Fibroblast of skin of right quadriceps (primary cell): ENCODE measurements around the gene FOSL2.
"Not testable (repeated sequence)": the region's sequence is repeated elsewhere in the genome, so short reads cannot be mapped to it uniquely, and the experiment has no call there.

Source experiments
- DNase-seq: peaks from one replicate; pipeline ENCODE4 v3.0.0-alpha.2; 2013

FOSL2 gene

DNA sequence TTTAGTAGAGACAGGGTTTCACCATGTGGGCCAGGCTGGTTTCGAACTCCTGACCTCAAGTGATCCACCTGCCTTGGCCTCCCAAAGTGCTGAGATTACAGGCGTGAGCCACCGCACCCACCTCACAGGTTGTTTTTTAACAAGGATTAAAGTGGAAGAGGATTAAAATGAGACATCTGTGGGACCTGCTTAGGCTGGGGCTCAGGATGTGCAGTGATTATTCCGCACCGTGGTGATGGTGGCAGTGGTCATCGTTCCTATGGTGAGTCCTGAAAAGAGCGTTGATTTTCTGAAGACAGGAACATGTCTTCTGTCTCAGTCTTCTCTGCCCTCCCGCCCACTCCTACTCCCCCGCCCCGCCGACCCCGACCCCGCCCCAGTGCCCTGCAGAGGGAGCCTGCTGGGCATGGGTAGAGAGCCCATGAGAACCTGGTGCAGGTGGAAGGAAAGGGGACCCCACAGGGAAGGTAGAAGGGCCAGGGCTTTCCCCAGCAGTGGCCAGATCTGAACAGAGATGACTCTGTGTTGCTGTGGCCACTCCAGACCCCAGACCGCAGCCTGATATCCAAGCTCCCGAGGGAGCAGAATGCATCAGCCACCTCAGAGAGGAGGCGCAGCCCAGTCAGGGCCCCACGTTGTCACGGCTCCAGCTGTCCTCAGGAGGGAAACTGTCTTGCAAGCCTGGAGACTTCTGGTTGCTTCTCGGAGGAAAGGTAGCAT, 34.5 kb upstream of the FOSL2 start:
- DNase-seq = no peak

DNA sequence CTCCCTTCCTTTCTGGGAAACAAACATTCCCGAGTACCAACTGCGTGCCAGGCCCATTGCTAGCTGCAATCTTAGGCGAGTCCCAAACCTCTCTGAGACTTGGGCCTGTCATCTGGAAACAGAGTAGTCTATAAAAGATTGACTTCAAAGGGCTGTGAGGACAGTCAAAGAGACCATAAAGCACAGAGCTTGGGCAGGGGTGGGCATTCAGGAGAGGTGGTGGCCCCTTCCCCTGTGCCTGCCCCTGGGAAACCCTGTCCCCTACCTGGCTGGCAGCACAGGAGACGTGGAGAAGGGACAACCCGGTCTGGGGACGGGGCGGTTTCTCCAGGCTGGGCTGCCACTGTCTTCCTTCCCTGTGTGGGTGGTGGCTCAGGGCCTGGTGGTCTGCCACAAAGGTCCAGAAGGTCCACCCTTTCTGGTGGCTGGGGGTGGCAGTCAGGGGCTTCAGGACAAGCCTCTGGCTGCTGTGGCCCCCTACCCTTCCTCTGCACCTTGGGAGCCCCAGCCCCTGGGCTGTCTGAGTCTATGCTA, 33.9 kb upstream of the FOSL2 start:
- DNase-seq = no peak

DNA sequence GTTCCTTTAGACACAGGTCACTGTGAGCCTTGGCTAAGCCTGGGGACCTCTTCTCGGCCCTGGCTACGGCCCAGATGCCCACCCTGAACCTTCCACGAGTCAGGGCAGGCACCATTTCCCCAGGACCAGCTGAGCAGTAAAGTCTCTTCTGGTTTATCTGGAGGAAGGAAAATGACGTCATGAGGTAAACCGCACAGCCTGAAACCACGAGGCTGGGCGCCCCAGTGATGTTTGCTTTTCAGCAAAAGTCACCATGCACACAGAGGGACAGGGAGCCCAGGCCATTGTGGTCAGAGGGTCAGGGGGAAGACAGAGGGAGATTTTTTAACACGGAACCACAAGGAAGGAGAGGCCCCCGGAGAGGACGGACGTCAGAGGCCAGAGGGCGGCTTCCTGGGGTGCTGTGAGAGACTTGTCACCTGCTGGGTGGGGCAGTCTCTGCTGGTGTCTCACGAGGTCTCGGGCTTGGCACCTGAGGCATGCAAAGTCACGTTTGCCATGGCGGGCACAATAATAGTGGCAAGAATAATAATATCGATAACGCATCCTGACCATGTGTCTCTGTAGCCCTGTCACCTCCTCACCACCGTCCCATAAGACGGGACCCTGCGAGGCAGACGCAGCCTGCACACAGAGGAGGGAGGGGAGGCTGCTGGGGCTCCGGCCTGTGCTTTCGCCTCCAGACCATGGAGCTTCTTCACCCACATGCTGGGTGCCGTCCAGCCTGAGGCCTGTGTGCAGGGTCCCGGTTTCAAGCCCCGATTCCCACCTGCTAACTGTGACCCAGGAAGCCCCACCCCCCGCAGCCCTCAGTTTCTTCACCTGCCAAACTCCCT, 33.2 kb upstream of the FOSL2 start:
- no peak for DNase-seq

DNA sequence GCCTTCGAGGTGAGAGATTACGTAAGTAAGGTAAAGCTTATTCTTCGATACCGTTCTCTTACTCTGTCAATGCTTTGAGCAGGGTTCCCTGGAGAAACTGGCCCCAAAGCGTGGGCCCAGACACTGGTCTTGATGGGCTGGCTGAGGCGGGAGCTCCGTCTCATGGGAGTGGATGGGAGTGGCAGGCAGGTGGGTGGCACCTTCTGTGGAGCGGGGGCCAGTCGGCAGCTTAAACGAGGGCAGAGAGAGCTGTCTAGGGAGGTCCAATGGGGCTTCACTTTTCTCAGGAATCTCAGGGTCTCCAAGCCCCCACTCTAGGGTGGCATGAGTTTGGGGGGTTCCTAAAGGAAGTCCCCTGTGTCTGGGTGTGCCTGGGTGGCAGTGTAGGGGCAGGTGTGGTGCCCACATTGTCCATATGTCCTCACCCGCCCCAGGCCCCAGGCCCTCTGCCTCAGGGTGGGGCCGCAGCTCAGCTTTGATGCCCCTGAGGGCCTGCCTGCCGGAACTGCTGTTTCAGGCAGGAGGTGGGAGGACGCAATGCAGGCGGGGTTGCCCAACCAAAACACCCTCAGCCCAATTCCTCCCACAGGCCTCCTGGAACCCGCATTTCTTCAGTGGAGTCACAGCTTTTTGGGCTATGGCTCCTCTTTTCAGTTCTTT, 32.5 kb upstream of the FOSL2 start:
- DNase-seq = no peak

DNA sequence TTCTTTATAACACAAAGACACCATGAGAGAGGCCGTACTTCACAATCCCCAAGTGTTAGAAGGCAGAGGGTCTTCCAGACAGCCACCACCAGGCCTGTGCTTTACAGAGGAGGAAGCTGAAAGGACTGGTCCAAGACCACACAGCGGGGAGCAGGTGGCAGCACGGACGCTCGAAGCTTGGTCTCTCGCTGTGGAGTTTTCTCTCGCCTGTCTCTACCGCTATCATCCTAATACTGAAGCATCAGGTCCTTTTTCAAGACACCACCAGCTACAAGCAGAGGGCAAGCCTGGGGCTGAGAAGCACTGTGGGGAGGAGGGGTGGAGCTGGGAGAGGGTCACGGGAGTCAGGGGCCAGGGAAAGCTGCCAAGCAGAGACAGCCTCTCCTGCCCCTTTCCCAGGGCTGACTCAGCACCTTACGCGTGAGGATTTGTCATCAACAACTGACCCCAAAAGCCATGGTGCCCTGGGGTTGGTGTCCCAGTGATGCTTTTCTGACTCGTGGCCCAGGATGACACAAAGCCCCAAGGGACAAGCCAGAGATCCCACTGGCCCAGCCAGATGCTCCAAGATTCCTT, 31.9 kb upstream of the FOSL2 start:
- DNase-seq = peak; percentile 66

DNA sequence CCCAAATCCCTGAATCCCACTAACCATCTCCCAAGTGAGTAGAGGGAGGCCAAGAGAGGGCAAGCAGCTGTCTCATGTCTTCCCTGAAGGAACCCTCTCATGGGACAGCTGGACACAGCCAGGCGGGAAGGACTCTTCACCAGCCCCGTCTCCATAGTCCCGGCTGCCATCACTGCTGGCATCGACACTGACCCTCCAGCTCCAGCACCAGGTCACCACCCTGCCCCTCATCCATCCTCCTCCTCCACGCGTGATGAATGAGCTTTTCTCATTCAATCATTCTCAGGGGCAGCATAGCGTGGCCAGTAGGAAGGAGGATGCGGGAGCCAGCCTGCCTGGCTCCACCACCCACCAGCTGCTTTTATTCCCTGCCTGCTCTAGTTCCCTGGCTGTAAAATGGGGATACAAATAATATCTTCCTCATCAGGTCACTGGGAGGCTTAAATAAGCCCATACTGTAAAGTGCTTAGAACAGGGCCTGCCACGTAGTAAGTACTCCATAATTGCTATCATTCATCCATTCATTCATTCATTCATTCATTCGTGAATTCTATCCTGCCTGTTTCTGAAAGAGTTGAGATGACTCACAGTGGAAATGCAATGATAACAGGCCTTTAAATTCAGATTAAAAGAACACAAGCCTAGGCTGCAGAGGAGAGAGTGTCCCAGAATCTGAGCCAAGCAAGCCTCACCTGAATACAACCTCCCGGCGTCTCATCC, 30.5 kb upstream of the FOSL2 start:
- DNase-seq = no peak

- no peak for DNase-seq
These were observed 29.6 kb upstream of the FOSL2 start for GRCh38 chr2:28362991-28363521.

DNA sequence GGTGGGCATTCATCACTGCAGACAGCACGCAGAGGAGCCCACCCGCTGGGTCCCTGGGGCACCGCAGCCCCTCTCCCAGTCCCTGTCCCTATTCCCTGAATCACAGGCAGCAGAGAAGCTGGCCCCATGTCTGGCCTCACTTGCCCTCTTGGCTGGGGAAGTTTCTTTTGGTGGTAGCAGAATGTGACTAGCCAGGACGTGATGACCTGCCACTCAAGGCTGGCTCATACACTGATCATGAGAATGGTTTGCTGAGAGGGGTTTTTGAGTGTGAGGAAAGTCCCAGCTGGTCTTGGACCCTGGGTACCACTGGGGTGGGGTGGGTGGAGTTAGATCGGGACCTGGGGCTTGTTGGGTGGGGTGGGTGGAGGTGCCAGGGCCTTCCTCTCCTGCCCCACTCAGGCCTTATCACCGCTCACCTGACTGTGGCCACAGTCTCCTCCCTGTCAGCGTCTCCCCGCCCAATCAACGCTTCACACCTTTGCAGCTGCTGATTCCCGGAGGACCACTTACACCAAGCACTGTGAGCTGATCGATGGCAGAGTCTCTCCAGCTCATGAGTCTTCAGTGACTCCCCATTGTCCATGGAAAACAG, 28.9 kb upstream of the FOSL2 start:
- no peak for DNase-seq

GRCh38 chr2:28364610-28365009, 28.0 kb upstream of the FOSL2 start:
- no peak for DNase-seq

DNA sequence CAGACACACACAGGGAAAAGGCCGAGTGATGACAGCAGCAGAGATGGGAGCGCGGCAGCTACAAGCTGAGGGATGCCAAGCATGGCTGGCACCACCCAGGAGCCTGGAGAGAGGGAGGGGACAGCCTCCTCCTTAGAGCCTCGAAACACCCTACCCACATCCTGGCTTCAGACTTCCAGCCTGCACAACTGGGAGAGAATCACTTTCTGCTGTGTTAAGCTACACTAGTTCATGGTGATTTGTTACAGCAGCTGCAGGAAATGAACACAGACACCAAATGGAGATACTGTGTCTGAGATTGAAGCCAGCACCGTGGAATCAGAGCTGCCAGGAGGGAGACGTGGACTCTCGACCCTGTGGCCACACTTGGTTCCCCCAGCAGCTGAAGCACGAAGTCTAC, 27.5 kb upstream of the FOSL2 start:
- no peak for DNase-seq

DNA sequence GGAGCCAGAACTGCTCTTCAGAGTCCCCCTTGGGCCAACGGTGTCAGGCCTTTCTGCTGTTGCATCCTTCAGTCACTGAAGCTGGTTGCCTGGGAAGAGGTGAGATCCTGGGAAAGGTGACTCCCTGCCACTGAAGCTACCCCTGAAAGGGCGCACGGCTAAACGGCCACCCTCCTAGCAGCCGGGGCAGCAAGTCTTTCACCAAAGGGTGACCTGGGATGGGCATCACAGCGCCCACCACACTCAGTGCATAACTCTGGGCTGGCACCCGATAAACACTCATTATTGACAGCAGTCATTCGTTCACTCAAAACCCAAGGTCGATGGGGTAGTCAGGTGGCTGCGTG, 26.5 kb upstream of the FOSL2 start:
- no peak for DNase-seq

DNA sequence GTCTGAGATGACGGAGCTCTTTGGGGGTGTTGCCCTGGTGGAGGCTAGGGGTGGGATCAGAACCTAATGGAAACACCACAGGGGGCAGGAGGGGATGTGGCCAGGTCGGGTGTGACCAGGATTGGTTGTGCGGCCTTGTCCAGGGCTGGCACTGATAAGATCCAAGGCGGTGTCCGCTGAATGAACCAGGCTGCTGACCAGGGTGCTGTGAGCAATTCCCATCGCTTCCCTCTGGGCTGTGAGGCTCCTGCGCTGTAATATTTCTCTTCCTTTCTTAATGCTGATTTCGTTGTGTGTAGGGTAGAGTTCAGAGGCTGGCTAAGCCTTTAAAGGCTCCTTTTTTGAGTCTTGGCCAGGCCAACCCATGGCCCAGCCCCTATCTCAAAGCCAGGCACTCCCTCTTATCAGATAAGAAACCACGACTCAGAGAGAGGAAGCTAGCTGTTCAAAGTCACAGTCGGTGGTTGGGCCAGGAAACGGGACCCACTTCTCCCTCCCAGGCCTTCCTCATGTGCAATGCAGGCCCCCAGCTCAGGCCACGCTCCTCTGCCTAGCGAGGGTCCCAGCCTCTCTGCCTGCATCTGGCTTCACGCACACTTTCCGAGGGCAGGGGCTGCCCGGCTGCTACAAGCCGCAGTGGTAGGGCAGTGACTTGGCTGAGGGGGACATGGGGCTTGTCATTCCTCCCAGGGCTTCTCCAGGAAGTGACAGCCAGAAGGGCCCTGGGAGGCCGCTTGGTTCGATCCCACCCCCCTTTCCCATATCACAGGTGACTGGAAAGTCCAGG, 26.0 kb upstream of the FOSL2 start:
- DNase-seq = no peak

DNA sequence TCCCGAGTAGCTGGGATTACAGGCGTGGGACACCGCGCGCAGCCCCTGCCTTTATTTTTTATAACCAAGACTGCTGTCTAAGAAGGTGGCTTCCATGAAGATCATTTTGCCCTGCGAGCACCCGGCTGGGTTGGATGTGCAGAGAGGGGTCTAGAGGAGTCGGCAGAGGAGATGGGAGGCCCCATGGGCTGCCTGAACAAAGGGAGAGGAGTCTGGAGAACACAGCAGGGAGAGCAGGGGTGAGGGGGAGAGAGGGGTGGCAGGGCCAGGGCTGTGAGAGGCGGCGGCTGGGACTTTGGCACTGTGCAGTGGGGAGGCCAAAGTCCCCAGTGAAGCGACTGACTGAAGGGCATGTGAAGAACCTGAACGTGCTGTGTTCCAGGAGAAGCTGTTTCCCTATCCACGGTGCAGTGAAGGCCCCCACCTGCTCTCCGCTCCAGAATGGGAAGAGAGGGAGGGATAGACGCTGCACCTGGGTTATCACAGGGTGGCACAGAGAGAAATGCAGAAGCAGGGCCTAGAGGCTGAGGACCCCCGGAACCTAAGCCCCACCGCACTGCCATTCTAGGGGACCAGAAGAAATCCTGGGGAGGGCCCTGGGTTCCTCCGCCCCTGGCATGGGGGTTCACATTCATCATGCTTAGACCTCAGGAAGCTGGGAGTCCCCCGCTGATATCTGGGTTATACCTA, 24.8 kb upstream of the FOSL2 start:
- DNase-seq = no peak

GRCh38 chr2:28368357-28368798, 24.3 kb upstream of the FOSL2 start:
- no peak for DNase-seq

DNA sequence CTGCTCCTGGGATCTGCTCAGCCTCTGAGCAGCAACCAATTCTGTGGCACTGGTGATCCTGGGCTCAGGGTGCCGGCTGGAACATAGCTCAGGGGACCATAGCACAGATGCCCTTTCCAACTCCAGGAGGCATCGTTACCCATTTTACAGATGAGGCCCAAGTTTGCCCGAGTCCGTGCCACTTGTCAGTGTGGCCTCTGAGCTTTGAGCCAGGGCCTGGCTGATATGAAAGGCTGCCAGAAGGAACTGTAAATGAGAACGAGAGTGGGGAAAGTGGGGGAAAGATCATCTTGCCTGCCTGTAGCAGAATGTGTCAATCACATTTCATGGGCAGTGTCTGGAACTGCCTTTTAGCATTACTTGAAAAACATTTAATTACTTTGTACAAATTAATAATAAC, 23.3 kb upstream of the FOSL2 start:
- DNase-seq = no peak

GRCh38 chr2:28370354-28370753, 22.3 kb upstream of the FOSL2 start:
- DNase-seq = no peak

GRCh38 chr2:28371728-28372127, 20.9 kb upstream of the FOSL2 start:
- not testable (repeated sequence) for DNase-seq

- no peak for DNase-seq
These were observed 18.8 kb upstream of the FOSL2 start for GRCh38 chr2:28373854-28374253.

DNA sequence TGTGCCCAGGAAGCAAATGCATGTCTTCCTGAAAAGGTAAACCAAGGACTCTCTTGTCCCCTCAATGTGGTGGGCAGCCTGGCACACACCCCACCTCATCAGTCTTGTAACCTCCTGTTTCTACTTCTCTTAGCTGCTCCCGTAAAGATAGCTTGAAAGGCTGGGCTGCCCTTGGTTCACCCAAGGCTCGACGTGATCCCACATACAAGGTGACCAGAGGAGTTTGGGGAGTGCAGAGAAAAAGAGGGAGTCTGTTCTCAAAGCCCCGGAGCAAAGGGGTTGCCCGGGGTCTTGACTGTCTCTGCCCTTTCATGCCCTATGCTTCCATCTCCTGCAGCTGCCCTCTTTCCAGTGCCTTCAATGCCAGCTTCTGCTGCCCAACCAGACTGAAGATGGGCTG, 18.3 kb upstream of the FOSL2 start:
- no peak for DNase-seq

DNA sequence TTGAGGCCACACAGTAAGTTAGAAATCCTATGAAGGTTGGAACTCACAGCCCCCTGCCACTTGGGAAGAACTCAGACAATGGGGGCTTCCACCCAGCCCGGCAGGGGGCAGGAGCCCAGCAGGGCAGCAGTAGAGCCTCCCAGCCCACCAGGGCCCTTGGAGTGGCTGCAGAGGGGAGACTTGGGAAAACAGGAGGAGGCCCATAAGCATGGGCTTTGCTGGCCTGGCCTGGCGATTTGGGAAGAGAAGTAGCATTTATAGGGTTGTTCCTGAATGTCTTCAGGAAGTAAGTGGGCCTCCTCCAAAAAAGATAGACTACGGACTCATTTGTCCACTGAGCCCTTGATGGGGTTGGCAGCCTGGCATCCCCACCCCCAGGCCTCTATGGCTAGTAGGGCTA, 17.4 kb upstream of the FOSL2 start:
- DNase-seq = no peak
